ENCODE results near the gene PHF12.

- TF ChIP-seq POLR2AphosphoS5 (IDR thresholded peaks at IDR 0.05; ENCODE audit: low read depth) (no peak), CTCF (conservative IDR thresholded peaks at IDR 0.05; ENCODE audit: low read depth in 2 of 2) (no peak)
Measured at GRCh38 chr17:28963841-28964240, 12.5 kb upstream of the PHF12 start.

All from GM23338 (cell line).